IMR-90 (cell line): Measurements from ENCODE around the gene TXNDC5. TPM values are rescaled to one million over a fixed set of nuclear protein-coding genes. Genes with fewer than 3 reads are reported as not detected.

Source experiments
- ATAC-seq: fragments of 200-7000 bp; cut with Tn5 transposase; 2 replicates; pipeline ENCODE4 v1.9.1; 2020; ENCODE audit warnings: low read depth, mild to moderate bottlenecking, moderate library complexity
- BruUV-seq: library from RNA; stranded (reverse); fragments of 400-500 nt; replicated peaks from 2 replicates; lab custom pipeline; 2021; lab: Mats Ljungman, UMichigan
- CTCF ChIA-PET: fragments of 300-600 bp; formaldehyde crosslinking; extraction: SDS; loops from one replicate; lab custom pipeline; 2021; ENCODE audit warnings: antibody characterized with exemption; lab: Yijun Ruan, JAX
- POLR2A ChIA-PET: fragments of 300-600 bp; sonication (Branson Sonifier 250); formaldehyde crosslinking; loops from one replicate; lab custom pipeline; 2022; ENCODE audit warnings: antibody characterized with exemption; ENCODE audit not compliant: unreplicated experiment; lab: Charles Lee
- DNase-seq: peaks from one replicate; pipeline ENCODE4 v3.0.0; 2013
- H2AFZ ChIP-seq: replicated peaks from 2 replicates; pipeline ENCODE3; 2013; ENCODE audit warnings: low read length, mild to moderate bottlenecking; ENCODE audit not compliant: poor library complexity
- H2AK5ac ChIP-seq: 2 replicates; pipeline ENCODE4 v1.6.1; 2013; ENCODE audit warnings: low read depth, low read length, inconsistent platforms
- H2AK9ac ChIP-seq: replicated peaks from 2 replicates; pipeline ENCODE3; 2013; ENCODE audit warnings: mild to moderate bottlenecking, low read depth, low read length, moderate library complexity; ENCODE audit not compliant: poor library complexity
- H2BK120ac ChIP-seq: 2 replicates; pipeline ENCODE4 v1.6.1; 2013; ENCODE audit warnings: low read depth, low read length, inconsistent platforms
- H2BK15ac ChIP-seq: 3 replicates; pipeline ENCODE4 v1.6.1; 2013; ENCODE audit warnings: low read depth, low read length, inconsistent platforms
- H2BK20ac ChIP-seq: 2 replicates; pipeline ENCODE4 v1.6.1; 2013; ENCODE audit warnings: low read depth, mild to moderate bottlenecking, inconsistent platforms, low read length, moderate library complexity
- H2BK5ac ChIP-seq: 2 replicates; pipeline ENCODE4 v1.6.1; 2013; ENCODE audit warnings: mild to moderate bottlenecking, low read depth, low read length, inconsistent platforms; ENCODE audit not compliant: poor library complexity, severe bottlenecking
- H3K14ac ChIP-seq: replicated peaks from 2 replicates; pipeline ENCODE4 v1.6.1; 2013; ENCODE audit warnings: low read depth, low read length, inconsistent platforms
- H3K18ac ChIP-seq: 2 replicates; pipeline ENCODE4 v1.6.1; 2013; ENCODE audit warnings: low read depth, low read length, control low read depth
- H3K23ac ChIP-seq: 2 replicates; pipeline ENCODE4 v1.6.1; 2013; ENCODE audit warnings: low read depth, low read length, inconsistent platforms
- H3K27ac ChIP-seq: 2 replicates; pipeline ENCODE4 v1.5.1; 2013; ENCODE audit warnings: mild to moderate bottlenecking, control low read depth, low read length; ENCODE audit not compliant: insufficient read depth
- H3K27me3 ChIP-seq: 2 replicates; pipeline ENCODE4 v1.6.1; 2013; ENCODE audit warnings: low read length; ENCODE audit not compliant: control insufficient read depth, insufficient read depth
- H3K36me3 ChIP-seq: 2 replicates; pipeline ENCODE4 v1.6.1; 2013; ENCODE audit warnings: low read length, mixed read lengths; ENCODE audit not compliant: control insufficient read depth, insufficient read depth
- H3K4ac ChIP-seq: 2 replicates; pipeline ENCODE4 v1.6.1; 2013; ENCODE audit warnings: low read depth, low read length, inconsistent platforms
- H3K4me1 ChIP-seq: 2 replicates; pipeline ENCODE4 v1.6.1; 2013; ENCODE audit warnings: low read length, mixed read lengths; ENCODE audit not compliant: control insufficient read depth, insufficient read depth
- H3K4me2 ChIP-seq: 2 replicates; pipeline ENCODE4 v1.6.1; 2013; ENCODE audit warnings: low read depth, mild to moderate bottlenecking, control low read depth, low read length, moderate library complexity
- H3K4me3 ChIP-seq: 2 replicates; pipeline ENCODE4 v1.5.1; 2013; ENCODE audit warnings: low read depth, mild to moderate bottlenecking, control low read depth, low read length, moderate library complexity; ENCODE audit not compliant: insufficient read depth
- H3K56ac ChIP-seq: 2 replicates; pipeline ENCODE4 v1.6.1; 2013; ENCODE audit warnings: low read length, inconsistent platforms; ENCODE audit not compliant: insufficient read depth; ENCODE audit errors: extremely low read depth
- H3K79me1 ChIP-seq, 2 experiments: 2 replicates each; pipeline ENCODE4 v1.6.1; 2013; ENCODE audit warnings: low read length in 2 of 2, inconsistent platforms in 1 of 2, low read depth in 1 of 2
- H3K9ac ChIP-seq: 2 replicates; pipeline ENCODE4 v1.6.1; 2013; ENCODE audit warnings: low read depth, low read length, control low read depth
- H3K9me1 ChIP-seq: 2 replicates; pipeline ENCODE4 v1.6.1; 2013; ENCODE audit warnings: low read length, inconsistent platforms; ENCODE audit not compliant: insufficient read depth
- H3K9me3 ChIP-seq: 2 replicates; pipeline ENCODE4 v1.6.1; 2013; ENCODE audit warnings: low read length; ENCODE audit not compliant: control insufficient read depth, insufficient read depth
- H4K20me1 ChIP-seq: 2 replicates; pipeline ENCODE4 v1.6.1; 2013; ENCODE audit warnings: low read length, inconsistent platforms; ENCODE audit not compliant: insufficient read depth
- H4K5ac ChIP-seq: 2 replicates; pipeline ENCODE4 v1.6.1; 2013; ENCODE audit warnings: mild to moderate bottlenecking, low read depth, low read length, control low read depth
- H4K8ac ChIP-seq, 2 experiments: 2 replicates each; pipeline ENCODE4 v1.6.1; 2013; ENCODE audit warnings: low read depth in 2 of 2, low read length in 2 of 2, control low read depth in 1 of 2, inconsistent platforms in 1 of 2
- H4K91ac ChIP-seq: 2 replicates; pipeline ENCODE4 v1.6.1; 2013; ENCODE audit warnings: low read depth, low read length, inconsistent platforms; ENCODE audit not compliant: insufficient read depth
- CHD1 ChIP-seq: IDR thresholded peaks from 2 replicates; pipeline ENCODE4 v1.6.1; 2012; ENCODE audit warnings: low read depth, low read length, improper control_type of control experiment
- CTCF ChIP-seq: conservative IDR thresholded peaks from 2 replicates; pipeline ENCODE4 v1.5.1; 2012; ENCODE audit warnings: mild to moderate bottlenecking, low read depth, low read length, improper control_type of control experiment
- FOS ChIP-seq: fragments of 150-350 bp; IDR thresholded peaks from 2 replicates; pipeline ENCODE4 v1.6.1; 2016; ENCODE audit warnings: low read depth, low read length
- MXI1 ChIP-seq: IDR thresholded peaks from 2 replicates; pipeline ENCODE4 v1.6.1; 2012; ENCODE audit warnings: low read depth, mild to moderate bottlenecking, low read length, moderate library complexity, borderline replicate concordance
- RAD21 ChIP-seq: IDR thresholded peaks from 2 replicates; pipeline ENCODE4 v1.6.1; 2012; ENCODE audit warnings: low read length, improper control_type of control experiment
- WGBS, 2 experiments: methylation state at CpG; one replicate each; pipeline versions ENCODE4 v1.1.5 to v1.1.7; 2013; ENCODE audit warnings: missing lambda C conversion rate in 2 of 2; ENCODE audit not compliant: insufficient read length in 1 of 2; ENCODE audit errors: extremely low coverage in 2 of 2; 5-methylcytosine and 5-hydroxymethylcytosine counted together
- dilution Hi-C: fragments of 300-500 bp; cut with HindIII; formaldehyde crosslinking; loops from one replicate; pipeline ENCODE4 v1.14.3; 2018; ENCODE audit warnings: low sequenced_read_pairs; ENCODE audit not compliant: unreplicated experiment
- in situ Hi-C: fragments of 300-500 bp; cut with MboI; formaldehyde crosslinking; loops from 3 replicates; pipeline ENCODE4 v1.14.3; 2019; ENCODE audit warnings: low sequenced_read_pairs, inconsistent platforms, mixed read lengths
- intact Hi-C: fragments of 100-400 bp; cut with micrococcal nuclease; formaldehyde crosslinking; loops from 2 replicates; pipeline ENCODE4 v1.10.0; 2022
- polyA plus RNA-seq, 3 experiments: library from polyadenylated mRNA; depleted of rRNA; stranded (reverse); fragments of >200 nt; gene quantifications; 2 replicates each; pipeline ENCODE4 v1.2.3, GENCODE V29; 2012; ENCODE audit warnings: low replicate concordance in 1 of 3
- total RNA-seq: library from RNA; depleted of rRNA; stranded (reverse); fragments of >200 nt; gene quantifications from 2 replicates; pipeline ENCODE4 v1.2.3, GENCODE V29; 2012

The TXNDC5 gene
- total and polyA plus RNA-seq, 2 of the 4 experiments (the other 2 are of a cell fraction): 274 to 439 TPM

DNA sequence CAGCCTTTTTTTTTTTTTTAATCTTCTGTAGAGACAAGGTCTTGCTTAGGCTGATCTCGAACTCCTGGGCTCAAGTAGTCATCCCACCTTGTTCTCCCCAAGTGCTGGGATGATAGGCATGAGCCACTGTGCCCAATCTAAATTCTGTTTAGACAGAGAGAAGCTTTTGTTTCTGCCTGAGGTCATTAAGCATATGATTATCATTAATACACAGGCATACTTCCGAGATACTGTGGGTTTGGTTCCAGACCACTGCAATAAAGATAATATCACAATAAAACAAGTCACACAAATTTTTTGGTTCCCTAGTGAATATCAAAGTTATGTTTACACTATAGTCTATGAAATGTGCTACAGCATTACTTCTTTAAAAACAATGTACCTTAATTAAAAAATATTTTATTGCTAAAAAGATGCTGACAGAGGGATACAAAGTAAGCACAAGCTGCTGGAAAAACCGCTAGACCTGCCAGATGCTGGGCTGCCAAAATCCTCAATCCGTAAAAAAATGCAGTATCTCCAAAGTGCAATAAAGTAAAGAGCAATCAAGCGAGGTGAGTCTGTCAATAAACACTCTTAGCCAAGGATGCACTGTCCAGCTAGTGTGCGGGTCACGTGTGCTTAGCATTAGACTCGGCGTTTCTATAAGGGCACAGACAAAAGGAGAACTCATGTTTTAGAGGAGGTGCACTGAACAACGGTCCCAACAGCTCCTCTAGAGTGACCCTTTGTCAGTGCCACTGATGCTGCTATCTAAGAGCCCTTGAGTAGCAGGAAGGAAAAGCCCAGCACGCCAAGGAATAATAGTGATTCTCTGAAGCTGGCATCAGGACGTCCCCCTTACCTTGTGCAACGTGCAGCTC lies 16.1 kb downstream of the TXNDC5 start:
- Histone ChIP-seq H2BK20ac (no peak overlapping the region), H3K4me3 (no peak overlapping the region), H3K36me3 (peaks cover 69% of the 10 kb centered on the region), H3K9ac (no peak overlapping the region), H4K8ac (no peak overlapping the region), H3K4me2 (no peak overlapping the region), H2BK120ac (no peak overlapping the region), H3K18ac (no peak overlapping the region), H3K27ac (no peak overlapping the region), H2BK5ac (no peak overlapping the region), H4K5ac (no peak overlapping the region), H4K91ac (no peak overlapping the region), H3K9me1 (no peaks in the 10 kb centered on the region), H3K14ac (no peak overlapping the region), H2AK5ac (no peak overlapping the region), H3K79me1 (peaks cover 14 to 21% of the 10 kb centered on the region in 2 experiments), H3K4ac (no peak overlapping the region), H2AK9ac (no peak overlapping the region), H3K9me3 (no peaks in the 10 kb centered on the region), H3K23ac (no peak overlapping the region), H4K20me1 (no peaks in the 10 kb centered on the region; the same call in 1 of the 2 replicates), H2AFZ (no peak overlapping the region), H3K56ac (no peak overlapping the region), H3K4me1 (no peaks in the 10 kb centered on the region), H3K27me3 (no peaks in the 10 kb centered on the region), H2BK15ac (no peak overlapping the region)
- dilution Hi-C loops: no loop called here
- no peak for TF ChIP-seq FOS
- TF ChIP-seq CHD1: no peak
- TF ChIP-seq CTCF: no peak
- TF ChIP-seq MXI1: no peak
- no peak for TF ChIP-seq RAD21
- no peak for DNase-seq
- ChIA-PET POLR2A (no interaction called here), CTCF (interaction anchor here (0.6 kb wide), 1 partner anchor 172 kb away, joined by 3 read pairs; no protein-coding TSS in a partner anchor)
- 94% methylated on average over 11 of the region's 13 CpGs; no CpG with 5 or more reads in 1 of the 2 experiments for WGBS, 2 experiments
- BruUV-seq: no TSS peak
- ATAC-seq: no peak
- intact Hi-C loops: loop anchor here (5.0 kb wide), 1 partner anchor 172 kb away; no protein-coding TSS in a partner anchor
- in situ Hi-C loops: loop anchor here (10.0 kb wide), 1 partner anchor 170 kb away; the partner anchor contains the start of gene BMP6
